IPS-NIHi11 (cell line): ENCODE data around the gene RBMS1.

Experiments
- DNase-seq: peaks from one replicate; pipeline ENCODE4 v3.0.0; 2012; ENCODE audit warnings: mixed read lengths, low spot score

Gene RBMS1

DNA sequence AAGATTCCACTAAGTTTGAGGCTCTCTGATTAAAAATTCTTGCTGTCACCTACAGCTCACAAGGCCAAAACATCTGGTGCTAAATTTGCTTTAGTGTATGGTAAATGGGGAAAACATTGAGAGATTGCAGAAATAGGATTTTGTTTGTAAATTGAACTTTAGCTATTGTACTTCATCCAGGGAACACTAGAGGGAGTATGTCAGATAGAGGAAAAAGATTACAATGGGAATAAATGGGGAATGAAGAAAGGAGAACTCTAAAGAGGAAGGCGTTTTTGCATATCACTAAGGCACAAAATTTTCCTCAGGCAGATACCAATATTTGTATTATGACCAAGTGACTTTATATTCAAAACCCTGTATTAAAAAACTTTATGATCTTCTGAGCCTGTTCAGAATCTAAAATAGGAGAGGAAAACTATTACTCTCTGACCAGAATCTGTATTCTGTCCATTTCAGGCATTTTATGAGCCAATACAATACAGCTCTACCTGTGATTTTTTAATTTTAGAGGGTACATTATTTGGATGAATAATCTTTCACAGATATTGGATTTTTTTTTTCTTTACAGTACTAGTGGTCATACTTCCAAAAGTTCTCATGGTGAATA, 241.2 kb downstream of the RBMS1 start:
- DNase-seq: peak; percentile 51

- DNase-seq: no peak
Observed at GRCh38 chr2:160251569-160251968, 242.0 kb downstream of the RBMS1 start.

DNA sequence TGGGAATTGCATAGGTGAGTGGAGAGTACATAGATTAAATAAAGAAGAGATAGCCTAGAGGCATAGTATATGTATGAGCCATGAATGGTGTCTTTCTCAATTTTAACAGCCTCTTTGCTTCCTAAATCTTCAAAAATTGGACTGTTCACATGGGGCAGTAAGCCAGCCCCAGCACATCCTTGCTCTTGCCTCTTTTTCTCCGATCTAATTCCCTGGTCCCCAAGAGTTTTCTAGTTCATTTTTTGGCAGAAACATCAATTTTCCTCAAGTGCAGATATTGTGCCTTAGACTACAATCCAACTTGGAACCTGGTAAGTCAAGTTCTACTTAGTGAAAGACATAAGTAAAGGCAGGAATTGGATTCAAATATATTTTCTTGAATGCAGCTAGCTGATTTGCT, 243.7 kb downstream of the RBMS1 start:
- no peak for DNase-seq

GRCh38 chr2:160247296-160248035, 246.1 kb downstream of the RBMS1 start:
- no peak for DNase-seq

DNA sequence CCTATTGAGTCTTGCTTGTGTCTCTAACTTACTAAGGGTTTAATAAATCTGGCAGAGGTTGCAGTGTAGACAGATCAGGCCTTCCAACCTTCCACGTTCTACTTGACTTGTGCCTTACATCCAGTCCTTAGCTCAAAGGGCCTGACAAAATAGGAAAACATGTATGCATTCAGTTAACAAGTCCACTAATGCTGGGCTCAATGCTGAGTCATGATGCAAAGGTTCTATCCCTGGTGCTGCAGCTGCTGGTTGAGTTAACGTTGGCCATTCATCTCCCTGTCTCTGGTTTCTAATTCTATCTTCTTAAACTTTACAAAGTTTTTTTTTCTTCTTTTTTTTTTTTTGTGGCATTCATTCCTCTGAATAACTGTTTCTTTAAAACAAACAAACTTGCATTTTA, 247.3 kb downstream of the RBMS1 start:
- no peak for DNase-seq

DNA sequence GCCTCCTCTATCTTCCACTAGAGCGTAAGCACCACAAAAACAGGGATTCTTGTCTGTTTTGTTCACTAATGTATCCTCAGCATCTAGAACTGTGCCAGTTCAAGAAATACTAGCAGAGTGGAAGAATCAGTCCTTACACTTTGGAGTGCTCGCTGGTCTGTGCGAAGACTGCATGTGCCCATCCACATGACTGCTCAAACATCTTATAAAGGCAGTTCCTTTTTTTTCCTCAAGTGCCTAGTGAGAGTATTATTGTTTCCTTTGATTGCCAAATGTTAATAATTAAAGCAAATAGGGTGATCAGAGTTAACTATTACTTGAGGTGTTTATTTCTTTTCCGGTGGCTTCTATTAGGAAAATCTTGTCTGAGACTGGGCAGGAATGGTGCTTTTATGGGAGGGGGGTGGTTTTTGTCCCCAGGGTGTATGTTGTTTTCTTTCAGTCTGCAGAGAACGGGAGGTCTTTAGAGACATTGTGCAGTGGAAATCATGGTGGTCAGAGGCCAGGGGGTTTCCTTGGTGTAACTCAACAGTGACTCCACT, 247.9 kb downstream of the RBMS1 start:
- DNase-seq: no peak

- DNase-seq: no peak
Observed at GRCh38 chr2:160242893-160243564, 250.6 kb downstream of the RBMS1 start.

DNA sequence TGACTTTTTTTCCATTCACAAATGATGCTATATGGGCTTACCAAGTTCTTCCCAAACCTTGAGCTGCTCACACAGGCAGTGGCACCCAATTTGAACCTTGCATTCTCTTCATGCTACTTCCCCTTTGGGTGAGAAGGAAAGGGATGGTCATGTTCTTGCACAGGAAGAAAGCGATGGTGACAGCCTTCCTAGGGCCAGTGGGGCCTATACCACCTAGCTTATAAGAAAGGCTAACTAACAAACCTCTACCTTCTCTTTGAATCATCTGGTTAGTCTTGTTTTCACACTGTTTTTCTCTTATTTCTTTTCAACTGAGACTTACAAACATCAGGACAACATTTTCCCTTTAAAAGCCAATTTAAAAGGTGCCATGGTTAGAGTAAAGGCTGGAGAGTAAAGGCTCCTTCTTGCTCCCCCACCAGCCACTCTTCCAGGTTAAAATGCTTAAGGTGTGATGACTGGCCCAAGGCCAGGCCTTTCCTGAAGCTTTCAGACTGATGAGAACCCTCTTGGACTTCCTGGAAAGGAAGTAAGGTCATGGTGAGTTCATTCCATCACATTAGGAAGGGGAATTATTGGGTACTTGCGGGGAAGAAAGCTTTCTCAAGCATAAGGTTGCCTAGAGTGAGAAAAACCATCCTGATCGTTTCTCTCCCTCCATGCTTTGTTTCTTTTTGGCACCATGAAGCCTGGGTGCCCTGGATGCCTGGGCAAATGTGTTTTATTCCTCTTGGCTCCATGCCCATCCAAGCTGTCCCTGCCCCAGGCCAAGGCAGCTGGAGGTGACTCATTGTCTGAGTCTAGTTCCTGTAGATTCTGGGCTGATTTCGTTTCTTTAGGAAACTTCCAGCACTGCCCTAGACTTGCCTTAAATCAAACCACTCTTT, 252.1 kb downstream of the RBMS1 start:
- DNase-seq: no peak

DNA sequence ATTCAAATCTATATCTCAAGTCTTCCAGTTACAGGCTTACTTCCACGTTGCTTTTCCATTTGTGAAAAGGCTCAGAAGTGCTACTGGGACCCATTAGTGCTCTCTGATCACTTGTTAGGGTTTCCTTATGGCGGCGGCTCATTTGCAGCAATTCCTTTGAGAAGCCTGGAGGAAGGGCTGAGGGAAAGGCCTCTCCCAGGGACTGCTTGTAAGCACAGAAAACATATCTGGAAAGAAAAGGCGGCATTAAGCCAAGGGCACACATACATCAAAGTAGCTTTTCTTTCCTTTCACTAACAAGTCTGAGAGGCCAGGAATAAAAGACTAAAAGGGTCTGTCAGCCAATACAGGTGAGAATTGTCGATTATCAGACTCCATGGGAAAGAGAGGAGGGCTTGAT, 254.2 kb downstream of the RBMS1 start:
- DNase-seq: no peak

DNA sequence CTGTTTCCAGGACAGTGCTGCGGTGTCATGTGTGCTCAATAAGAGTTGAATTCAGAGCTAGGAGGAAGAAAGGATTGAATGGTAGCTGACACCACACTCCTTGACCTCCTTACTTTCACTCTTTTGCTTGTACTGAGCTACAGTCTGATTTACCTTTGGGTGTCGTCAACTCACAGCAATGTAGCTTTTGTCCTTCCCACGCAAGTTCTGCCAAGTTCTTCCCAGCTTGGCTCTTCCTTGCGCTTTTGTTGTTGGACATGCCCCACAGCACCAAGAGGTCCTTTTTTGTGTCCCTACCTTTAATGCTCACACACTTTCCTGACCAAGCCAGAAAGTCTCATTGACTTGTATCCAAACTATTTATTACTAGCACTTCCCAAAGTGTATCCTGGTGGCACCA, 255.2 kb downstream of the RBMS1 start:
- DNase-seq: no peak

DNA sequence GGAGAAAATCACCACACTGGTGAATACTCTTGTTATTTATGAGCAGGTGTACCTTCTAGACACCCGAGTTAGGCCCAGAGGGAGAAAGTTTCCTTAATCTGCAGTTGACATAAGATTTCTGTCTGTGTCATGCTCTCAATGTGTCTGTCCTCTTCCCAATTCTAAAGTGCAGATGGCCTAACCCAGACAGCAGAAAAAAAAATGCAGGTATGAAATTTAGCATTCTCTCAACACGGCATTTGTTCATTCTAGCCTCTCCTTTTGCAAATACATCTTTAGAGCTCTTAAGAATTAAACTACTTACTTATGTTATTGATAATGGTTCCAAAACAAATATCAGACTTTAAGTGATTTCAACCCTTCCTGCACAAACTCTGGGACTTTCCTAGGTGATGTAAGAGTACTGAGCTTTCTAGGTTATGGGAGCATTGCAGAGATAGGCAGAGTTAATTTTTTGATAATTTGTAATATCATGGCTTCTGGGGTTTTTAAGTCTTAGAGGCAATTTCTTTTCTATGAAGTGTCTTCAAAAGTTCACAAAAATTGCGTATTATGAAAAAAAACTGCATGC, 260.6 kb downstream of the RBMS1 start:
- DNase-seq: no peak

DNA sequence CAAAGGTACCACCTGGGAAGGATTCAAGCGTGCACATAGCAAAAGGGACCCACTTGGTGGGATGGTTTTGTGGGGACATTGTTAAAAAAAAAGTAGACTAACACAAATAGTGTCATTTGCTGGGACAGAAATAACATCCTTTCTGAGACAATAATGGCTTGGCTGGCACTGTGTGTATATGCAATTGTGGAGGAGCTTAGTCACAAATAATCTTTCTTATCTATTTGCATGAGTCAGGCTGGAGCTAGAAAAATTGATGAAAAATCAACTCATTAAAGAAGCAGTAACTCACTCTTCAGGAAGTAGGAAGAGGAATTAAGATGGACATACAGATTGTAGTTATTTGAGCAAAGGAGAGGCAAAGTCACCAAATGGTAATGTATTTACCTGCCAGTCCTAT, 264.0 kb downstream of the RBMS1 start:
- DNase-seq: no peak

GRCh38 chr2:160228141-160228917, 265.3 kb downstream of the RBMS1 start:
- DNase-seq: no peak

GRCh38 chr2:160227293-160227915, 266.2 kb downstream of the RBMS1 start:
- DNase-seq: no peak

GRCh38 chr2:160226367-160226766, 267.2 kb downstream of the RBMS1 start:
- DNase-seq: no peak

DNA sequence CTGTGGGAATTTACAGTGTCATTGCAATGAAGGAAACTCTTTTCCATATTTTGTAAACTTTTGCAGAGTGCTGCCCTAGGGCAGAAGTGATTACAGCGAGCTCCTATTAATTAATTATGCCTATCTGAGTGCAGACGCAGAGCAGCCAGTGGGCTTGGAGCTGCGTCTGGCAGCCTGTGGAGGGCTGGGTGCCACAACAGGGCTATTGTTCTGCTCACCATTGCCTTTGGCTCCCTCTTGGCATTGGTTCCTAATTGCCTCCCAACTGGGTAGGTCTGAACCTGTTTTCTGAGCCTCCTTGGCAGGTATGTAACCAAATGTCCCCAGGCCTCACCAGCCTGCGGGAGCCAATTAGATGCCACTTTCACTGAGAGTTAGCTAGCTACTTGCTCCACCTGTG, 267.9 kb downstream of the RBMS1 start:
- DNase-seq: no peak

GRCh38 chr2:160224507-160224906, 269.1 kb downstream of the RBMS1 start:
- no peak for DNase-seq

DNA sequence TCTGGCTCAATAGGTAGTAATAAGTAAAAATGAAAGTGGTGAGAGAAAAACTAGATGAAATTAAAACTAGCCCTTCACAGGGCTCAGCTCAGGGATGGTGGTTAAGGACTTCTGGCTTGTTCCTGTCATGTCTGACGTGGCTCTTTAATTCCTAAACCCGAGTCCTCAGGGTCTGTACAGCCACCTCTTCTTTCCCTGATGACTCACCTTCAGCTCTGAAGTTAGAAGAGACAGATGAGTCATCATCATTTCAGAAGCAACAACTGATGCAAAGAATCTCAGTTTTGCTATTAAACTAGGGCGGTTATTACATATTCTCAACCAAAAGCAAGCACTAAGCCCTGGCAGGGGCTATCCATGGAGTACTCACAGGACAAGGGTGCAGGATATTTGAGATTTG, 269.5 kb downstream of the RBMS1 start:
- no peak for DNase-seq

DNA sequence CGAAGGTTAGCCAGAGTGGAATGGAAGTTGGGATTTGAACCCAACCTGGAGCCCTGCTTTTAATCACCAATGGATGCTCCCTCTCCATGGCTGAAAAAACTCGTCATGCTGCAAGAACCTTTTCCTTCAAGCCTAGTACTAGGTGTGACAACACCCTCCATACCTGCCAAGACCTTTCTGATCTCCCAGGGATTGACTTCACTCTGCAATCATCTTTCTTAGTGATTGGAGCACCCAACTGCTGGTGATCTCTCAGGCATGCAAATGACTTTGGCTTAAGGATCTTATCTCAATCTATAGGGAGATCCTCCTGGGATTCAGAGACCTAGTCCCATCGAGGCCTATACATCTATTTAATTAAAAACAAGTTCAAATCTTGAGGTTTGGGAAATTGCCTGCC, 270.0 kb downstream of the RBMS1 start:
- DNase-seq: no peak

DNA sequence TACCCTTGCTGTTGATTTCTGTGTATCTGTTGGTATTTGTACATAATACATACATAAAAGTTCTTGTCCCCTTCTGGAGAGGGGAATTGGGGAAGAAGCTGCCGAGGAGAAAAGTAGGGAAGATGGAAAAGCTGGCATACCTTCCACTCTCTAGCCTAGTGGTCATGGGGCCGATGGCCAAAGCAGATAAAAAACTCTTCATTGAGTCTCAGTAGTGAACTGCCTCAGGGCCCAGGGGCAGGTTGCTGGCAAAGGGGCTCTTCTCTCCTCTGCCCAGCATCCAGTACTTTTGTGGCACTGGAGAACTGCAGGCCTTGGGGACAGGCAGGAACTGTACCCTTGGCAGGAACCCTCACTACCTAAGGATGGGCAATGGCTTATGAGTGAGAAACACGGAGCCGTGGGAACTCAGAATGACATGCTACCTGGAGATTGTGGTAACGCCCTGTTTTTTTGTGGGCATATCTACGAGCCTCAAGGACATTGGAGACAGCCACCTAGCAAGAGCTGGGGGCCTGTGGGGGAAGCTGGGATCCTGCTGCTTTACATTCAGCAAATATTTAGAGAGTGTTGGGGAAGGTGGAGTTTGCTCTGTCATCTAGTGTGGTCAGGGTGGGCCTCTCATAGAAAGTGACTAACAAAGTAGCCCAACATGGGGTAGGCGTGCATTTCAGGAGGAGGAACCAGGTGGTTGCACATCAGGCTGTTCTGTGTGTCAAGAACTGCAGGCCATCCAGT, 270.9 kb downstream of the RBMS1 start:
- DNase-seq: no peak
